Measurements from ENCODE around the gene MED13L.

MED13L gene

GRCh38 chr12:116155383-116155782, 122.1 kb downstream of the MED13L start:
- TF ChIP-seq SIN3A (IDR thresholded peaks at IDR 0.05; ENCODE audit: borderline replicate concordance, insufficient read depth, low read length) (no peak), TAF1 (IDR thresholded peaks at IDR 0.05; ENCODE audit: borderline replicate concordance, insufficient read depth, low read length) (no peak), FOXP2 (optimal IDR thresholded peaks at IDR 0.05; ENCODE audit: borderline replicate concordance, extremely low read depth, extremely low read length, insufficient read depth) (no peak), POLR2AphosphoS5 (IDR thresholded peaks at IDR 0.05; ENCODE audit: low read depth, low read length) (no peak), REST (IDR thresholded peaks at IDR 0.05; ENCODE audit: insufficient read depth in 1 of 2, low read depth in 2 of 2, low read length in 2 of 2) (no peak)

- TF ChIP-seq SIN3A (IDR thresholded peaks at IDR 0.05; ENCODE audit: borderline replicate concordance, insufficient read depth, low read length) (no peak), TAF1 (IDR thresholded peaks at IDR 0.05; ENCODE audit: borderline replicate concordance, insufficient read depth, low read length) (no peak), FOXP2 (optimal IDR thresholded peaks at IDR 0.05; ENCODE audit: borderline replicate concordance, extremely low read depth, extremely low read length, insufficient read depth) (no peak), POLR2AphosphoS5 (IDR thresholded peaks at IDR 0.05; ENCODE audit: low read depth, low read length) (no peak), REST (IDR thresholded peaks at IDR 0.05; ENCODE audit: insufficient read depth in 1 of 2, low read depth in 2 of 2, low read length in 2 of 2) (no peak)
Observed at GRCh38 chr12:116153983-116154382, 123.5 kb downstream of the MED13L start.

GRCh38 chr12:116153113-116153512, 124.4 kb downstream of the MED13L start:
- TF ChIP-seq REST (IDR thresholded peaks at IDR 0.05; ENCODE audit: insufficient read depth in 1 of 2, low read depth in 2 of 2, low read length in 2 of 2) (no peak), FOXP2 (optimal IDR thresholded peaks at IDR 0.05; ENCODE audit: borderline replicate concordance, extremely low read depth, extremely low read length, insufficient read depth) (no peak), POLR2AphosphoS5 (IDR thresholded peaks at IDR 0.05; ENCODE audit: low read depth, low read length) (no peak), SIN3A (IDR thresholded peaks at IDR 0.05; ENCODE audit: borderline replicate concordance, insufficient read depth, low read length) (no peak), TAF1 (IDR thresholded peaks at IDR 0.05; ENCODE audit: borderline replicate concordance, insufficient read depth, low read length) (no peak)

- no peak for TF ChIP-seq REST (IDR thresholded peaks at IDR 0.05; ENCODE audit: insufficient read depth in 1 of 2, low read depth in 2 of 2, low read length in 2 of 2)
- no peak for TF ChIP-seq SIN3A (IDR thresholded peaks at IDR 0.05; ENCODE audit: borderline replicate concordance, insufficient read depth, low read length)
- no peak for TF ChIP-seq POLR2AphosphoS5 (IDR thresholded peaks at IDR 0.05; ENCODE audit: low read depth, low read length)
- TF ChIP-seq TAF1 (IDR thresholded peaks at IDR 0.05; ENCODE audit: borderline replicate concordance, insufficient read depth, low read length) = no peak
- no peak for TF ChIP-seq FOXP2 (optimal IDR thresholded peaks at IDR 0.05; ENCODE audit: borderline replicate concordance, extremely low read depth, extremely low read length, insufficient read depth)
Observed at GRCh38 chr12:116152268-116152667, 125.2 kb downstream of the MED13L start.

- no peak for TF ChIP-seq REST (IDR thresholded peaks at IDR 0.05; ENCODE audit: insufficient read depth in 1 of 2, low read depth in 2 of 2, low read length in 2 of 2)
- TF ChIP-seq POLR2AphosphoS5 (IDR thresholded peaks at IDR 0.05; ENCODE audit: low read depth, low read length) = no peak
- TF ChIP-seq TAF1 (IDR thresholded peaks at IDR 0.05; ENCODE audit: borderline replicate concordance, insufficient read depth, low read length) = no peak
- no peak for TF ChIP-seq FOXP2 (optimal IDR thresholded peaks at IDR 0.05; ENCODE audit: borderline replicate concordance, extremely low read depth, extremely low read length, insufficient read depth)
Observed at GRCh38 chr12:116150452-116150851, 127.0 kb downstream of the MED13L start.

Measured in PFSK-1 (cell line).